Osteocyte (in vitro differentiated cells): ENCODE data around the gene MOGAT3. TPM values are rescaled to one million over a fixed set of nuclear protein-coding genes. Genes with fewer than 3 reads are reported as not detected.

Experiments
- DNase-seq: peaks from one replicate; pipeline ENCODE4 v3.0.0; 2021; ENCODE audit warnings: mixed read lengths; ENCODE audit not compliant: unreplicated experiment; ENCODE audit errors: extremely low spot score
- H3K27ac Mint-ChIP-seq: one replicate; pipeline ENCODE4 v1.8.0; 2021; ENCODE audit warnings: mild to moderate bottlenecking, mixed read lengths; ENCODE audit not compliant: unreplicated experiment
- H3K27me3 Mint-ChIP-seq: one replicate; pipeline ENCODE4 v1.8.0; 2021; ENCODE audit warnings: mixed read lengths; ENCODE audit not compliant: unreplicated experiment
- H3K36me3 Mint-ChIP-seq: one replicate; pipeline ENCODE4 v1.8.0; 2021; ENCODE audit warnings: mixed read lengths; ENCODE audit not compliant: unreplicated experiment
- H3K4me1 Mint-ChIP-seq: one replicate; pipeline ENCODE4 v1.8.0; 2021; ENCODE audit warnings: mixed read lengths; ENCODE audit not compliant: unreplicated experiment
- H3K4me3 Mint-ChIP-seq: one replicate; pipeline ENCODE4 v1.8.0; 2021; ENCODE audit warnings: mild to moderate bottlenecking, moderate library complexity, mixed read lengths; ENCODE audit not compliant: unreplicated experiment
- H3K9me3 Mint-ChIP-seq: one replicate; pipeline ENCODE4 v1.8.0; 2021; ENCODE audit warnings: mixed read lengths; ENCODE audit not compliant: unreplicated experiment
- CTCF ChIP-seq: fragments of 200-600 bp; sonication (generic); IDR thresholded peaks from 2 replicates; pipeline ENCODE4 v1.5.0; 2021; ENCODE audit warnings: antibody characterized with exemption, mild to moderate bottlenecking, moderate library complexity
- total RNA-seq: library from RNA; stranded (reverse); gene quantifications from 2 replicates; pipeline ENCODE4 v1.2.1, GENCODE V29; 2021

The MOGAT3 gene
- total RNA-seq, 1 donor from 2014 or later, result not detected

- Mint-ChIP-seq H3K27me3 (no peaks in the 10 kb centered on the region), H3K36me3 (peaks cover 12% of the 10 kb centered on the region), H3K27ac (peak within 1 kb of the TSS; percentile 97), H3K4me3 (peak within 1 kb of the TSS; percentile 98), H3K4me1 (peaks cover 18% of the 10 kb centered on the region), H3K9me3 (no peaks in the 10 kb centered on the region)
- peak; percentile 97 for DNase-seq
- peak; percentile 94 for TF ChIP-seq CTCF
Observed at GRCh38 chr7:101244375-101245146, 43.7 kb upstream of the MOGAT3 start, which contains the start of gene FIS1. Gene FIS1, minus strand, starts transcription at chr7:101245081. Its CDS starts 77 bp downstream, at chr7:101245004.

DNA sequence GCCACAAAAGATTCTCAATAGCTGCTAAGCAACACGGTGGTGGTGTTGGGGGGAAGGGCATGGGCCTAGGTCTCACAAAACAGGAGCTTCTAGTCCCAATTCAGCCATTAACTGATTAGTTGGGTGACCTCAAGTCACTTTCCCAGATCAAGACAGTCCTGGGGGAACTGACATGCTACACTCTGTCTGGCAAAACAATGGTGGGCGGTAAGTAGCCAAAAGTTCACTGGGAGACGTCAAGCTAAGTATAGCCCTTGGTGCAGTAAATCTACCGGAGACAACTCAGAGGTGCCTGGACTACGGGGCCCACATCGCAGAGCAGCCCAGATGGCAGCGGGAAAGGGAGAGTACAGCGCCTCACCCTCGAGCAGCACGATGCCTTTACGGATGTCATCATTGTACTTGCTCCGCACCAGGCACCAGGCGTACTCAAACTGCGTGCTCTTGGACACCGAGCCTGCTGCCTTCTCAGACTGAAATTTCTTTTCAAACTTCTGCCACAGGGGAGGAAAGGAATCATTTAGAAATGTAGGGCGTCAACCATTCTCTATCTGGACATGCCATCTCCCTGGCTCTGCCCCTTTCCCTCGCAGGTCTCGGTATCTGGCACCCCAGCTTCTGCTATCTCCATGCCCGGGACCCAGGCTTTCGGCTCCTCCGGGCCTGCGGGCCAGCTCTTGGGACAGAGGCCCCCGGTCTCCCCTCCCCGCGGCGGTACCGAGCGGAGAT, 43.0 kb upstream of the MOGAT3 start:
- peaks cover 18% of the 10 kb centered on the region for H3K4me1 Mint-ChIP-seq
- peak overlapping the region; percentile 98 for H3K4me3 Mint-ChIP-seq
- peak overlapping the region; percentile 97 for H3K27ac Mint-ChIP-seq
- no peak for TF ChIP-seq CTCF
- H3K36me3 Mint-ChIP-seq, result peaks cover 12% of the 10 kb centered on the region
- H3K27me3 Mint-ChIP-seq, result no peaks in the 10 kb centered on the region
- DNase-seq, result no peak
- H3K9me3 Mint-ChIP-seq, result no peaks in the 10 kb centered on the region

GRCh38 chr7:101241443-101242349, 40.9 kb upstream of the MOGAT3 start:
- no peaks in the 10 kb centered on the region for H3K9me3 Mint-ChIP-seq
- H3K4me1 Mint-ChIP-seq, result peaks cover 18% of the 10 kb centered on the region
- peaks cover 8% of the 10 kb centered on the region for H3K36me3 Mint-ChIP-seq
- no peak overlapping the region for H3K4me3 Mint-ChIP-seq
- TF ChIP-seq CTCF, result no peak
- no peak overlapping the region for H3K27ac Mint-ChIP-seq
- DNase-seq, result no peak
- no peaks in the 10 kb centered on the region for H3K27me3 Mint-ChIP-seq

DNA sequence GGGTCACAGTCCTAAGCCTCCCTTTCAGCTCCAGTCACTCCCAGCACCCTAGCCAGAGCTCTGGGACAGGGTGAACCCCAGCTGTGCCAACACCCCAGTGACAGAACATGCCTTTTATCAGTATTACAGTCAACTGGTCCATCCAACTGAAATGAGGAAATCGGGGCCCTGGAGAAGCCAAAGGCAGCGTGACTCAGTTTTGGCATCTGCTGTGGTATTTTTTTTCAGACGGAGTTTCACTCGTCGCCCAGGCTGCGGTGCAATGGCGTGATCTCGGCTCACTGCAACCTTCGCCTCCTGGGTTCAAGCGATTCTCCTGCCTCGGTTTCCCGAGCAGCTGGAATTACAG, 40.2 kb upstream of the MOGAT3 start:
- no peak for TF ChIP-seq CTCF
- H3K4me1 Mint-ChIP-seq, result peaks cover 18% of the 10 kb centered on the region
- DNase-seq, result no peak
- H3K4me3 Mint-ChIP-seq, result no peak overlapping the region
- H3K36me3 Mint-ChIP-seq, result peaks cover 11% of the 10 kb centered on the region
- no peak overlapping the region for H3K27ac Mint-ChIP-seq
- no peaks in the 10 kb centered on the region for H3K9me3 Mint-ChIP-seq
- H3K27me3 Mint-ChIP-seq, result no peaks in the 10 kb centered on the region
